ENCODE data around the gene SHISA6. TPM values are rescaled to one million over a fixed set of nuclear protein-coding genes. Genes with fewer than 3 reads are reported as not detected.

The SHISA6 gene
- total RNA-seq, 1 experiment from 2014 or later: 40.0 TPM

- Histone ChIP-seq H3K9me3 (ENCODE audit: low read depth, low read length, poor library complexity, severe bottlenecking) (no peaks in the 10 kb centered on the region), H3K36me3 (ENCODE audit: insufficient read depth, low read length, poor library complexity, severe bottlenecking) (no peaks in the 10 kb centered on the region), H3K4me1 (ENCODE audit: insufficient read depth, low read length, poor library complexity, severe bottlenecking) (no peaks in the 10 kb centered on the region), H3K27ac (ENCODE audit: low read depth, low read length, poor library complexity, severe bottlenecking) (no peak overlapping the region), H3K27me3 (replicated peaks; ENCODE audit: insufficient read depth, low read depth, low read length, poor library complexity) (no peaks in the 10 kb centered on the region), H3K4me3 (ENCODE audit: low read depth, low read length, poor library complexity, severe bottlenecking) (no peak overlapping the region)
- no peak for DNase-seq (ENCODE audit: low spot score)
- CTCF ChIA-PET: no interaction called here
- BruUV-seq (replicated peaks): no TSS peak
- TF ChIP-seq, protein P1, sequence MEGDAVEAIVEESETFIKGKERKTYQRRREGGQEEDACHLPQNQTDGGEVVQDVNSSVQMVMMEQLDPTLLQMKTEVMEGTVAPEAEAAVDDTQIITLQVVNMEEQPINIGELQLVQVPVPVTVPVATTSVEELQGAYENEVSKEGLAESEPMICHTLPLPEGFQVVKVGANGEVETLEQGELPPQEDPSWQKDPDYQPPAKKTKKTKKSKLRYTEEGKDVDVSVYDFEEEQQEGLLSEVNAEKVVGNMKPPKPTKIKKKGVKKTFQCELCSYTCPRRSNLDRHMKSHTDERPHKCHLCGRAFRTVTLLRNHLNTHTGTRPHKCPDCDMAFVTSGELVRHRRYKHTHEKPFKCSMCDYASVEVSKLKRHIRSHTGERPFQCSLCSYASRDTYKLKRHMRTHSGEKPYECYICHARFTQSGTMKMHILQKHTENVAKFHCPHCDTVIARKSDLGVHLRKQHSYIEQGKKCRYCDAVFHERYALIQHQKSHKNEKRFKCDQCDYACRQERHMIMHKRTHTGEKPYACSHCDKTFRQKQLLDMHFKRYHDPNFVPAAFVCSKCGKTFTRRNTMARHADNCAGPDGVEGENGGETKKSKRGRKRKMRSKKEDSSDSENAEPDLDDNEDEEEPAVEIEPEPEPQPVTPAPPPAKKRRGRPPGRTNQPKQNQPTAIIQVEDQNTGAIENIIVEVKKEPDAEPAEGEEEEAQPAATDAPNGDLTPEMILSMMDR (conservative IDR thresholded peaks at IDR 0.05; ENCODE audit: low read depth, low read length): no peak
- intact Hi-C loops (cut with micrococcal nuclease; ENCODE audit: unreplicated experiment): no loop called here
- POLR2A ChIA-PET (ENCODE audit: low non-redundant PET): no interaction called here
These were observed 110.5 kb downstream of the SHISA6 start for GRCh38 chr17:11351479-11351878.

GRCh38 chr17:11353601-11354000 lies 112.6 kb downstream of the SHISA6 start:
- no TSS peak for BruUV-seq (replicated peaks)
- Histone ChIP-seq H3K27me3 (replicated peaks; ENCODE audit: insufficient read depth, low read depth, low read length, poor library complexity) (no peaks in the 10 kb centered on the region), H3K4me3 (ENCODE audit: low read depth, low read length, poor library complexity, severe bottlenecking) (no peak overlapping the region), H3K4me1 (ENCODE audit: insufficient read depth, low read length, poor library complexity, severe bottlenecking) (no peaks in the 10 kb centered on the region), H3K36me3 (ENCODE audit: insufficient read depth, low read length, poor library complexity, severe bottlenecking) (no peaks in the 10 kb centered on the region), H3K9me3 (ENCODE audit: low read depth, low read length, poor library complexity, severe bottlenecking) (no peaks in the 10 kb centered on the region), H3K27ac (ENCODE audit: low read depth, low read length, poor library complexity, severe bottlenecking) (no peak overlapping the region)
- CTCF ChIA-PET: no interaction called here
- intact Hi-C loops (cut with micrococcal nuclease; ENCODE audit: unreplicated experiment): no loop called here
- TF ChIP-seq, protein P1 (conservative IDR thresholded peaks at IDR 0.05; ENCODE audit: low read depth, low read length): no peak
- TF ChIP-seq EZH2 (IDR thresholded peaks at IDR 0.05; ENCODE audit: borderline replicate concordance, low read depth, low read length, poor library complexity, severe bottlenecking): no peak
- POLR2A ChIA-PET (ENCODE audit: low non-redundant PET): no interaction called here
- no peak for DNase-seq (ENCODE audit: low spot score)

DNA sequence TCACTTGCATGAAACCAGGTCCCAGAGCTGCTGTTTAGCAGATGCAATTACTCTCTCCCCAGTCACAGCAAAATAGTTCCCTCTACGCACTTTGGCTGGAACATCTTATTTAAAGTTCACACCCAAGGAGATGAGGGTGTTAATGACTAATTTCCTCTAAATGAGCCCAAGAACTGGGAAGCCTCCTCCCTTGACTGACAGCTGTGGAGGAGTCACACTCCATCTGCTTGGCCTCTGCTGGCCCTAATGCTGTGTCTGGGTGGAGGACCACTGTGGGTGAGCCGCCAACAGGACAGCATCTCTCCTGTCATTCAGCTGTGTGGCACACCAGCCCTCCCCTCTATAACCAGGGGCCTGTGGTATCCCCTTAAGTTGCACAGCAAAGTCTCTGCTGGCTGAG lies 115.4 kb downstream of the SHISA6 start:
- H3K9me3 ChIP-seq (ENCODE audit: low read depth, low read length, poor library complexity, severe bottlenecking): no peaks in the 10 kb centered on the region
- H3K4me1 ChIP-seq (ENCODE audit: insufficient read depth, low read length, poor library complexity, severe bottlenecking): peaks cover 5% of the 10 kb centered on the region
- ChIA-PET POLR2A (ENCODE audit: low non-redundant PET) (no interaction called here), CTCF (interaction anchor here (0.6 kb wide), 1 partner anchor 295 kb away, joined by 4 read pairs; no protein-coding TSS in a partner anchor)
- H3K27me3 ChIP-seq (replicated peaks; ENCODE audit: insufficient read depth, low read depth, low read length, poor library complexity): no peaks in the 10 kb centered on the region
- peak; percentile 46 for DNase-seq (ENCODE audit: low spot score)
- H3K4me3 ChIP-seq (ENCODE audit: low read depth, low read length, poor library complexity, severe bottlenecking): no peak overlapping the region
- no TSS peak for BruUV-seq (replicated peaks)
- no peak for TF ChIP-seq EZH2 (IDR thresholded peaks at IDR 0.05; ENCODE audit: borderline replicate concordance, low read depth, low read length, poor library complexity, severe bottlenecking)
- TF ChIP-seq, protein P1 (conservative IDR thresholded peaks at IDR 0.05; ENCODE audit: low read depth, low read length): no peak
- H3K36me3 ChIP-seq (ENCODE audit: insufficient read depth, low read length, poor library complexity, severe bottlenecking): no peaks in the 10 kb centered on the region
- intact Hi-C loops (cut with micrococcal nuclease; ENCODE audit: unreplicated experiment): no loop called here
- H3K27ac ChIP-seq (ENCODE audit: low read depth, low read length, poor library complexity, severe bottlenecking): no peak overlapping the region

Data from A673 (cell line).